ENCODE results near the gene GALNT10. TPM values are rescaled to one million over a fixed set of nuclear protein-coding genes. Genes with fewer than 3 reads are reported as not detected.
A peak's percentile ranks its signal among the peaks of the same experiment; 100 is the strongest.

Gene GALNT10
- total RNA-seq, 1 donor from 2014 or later: 57.6 TPM

- no peak for DNase-seq
- ATAC-seq: no peak
- Histone ChIP-seq H3K27me3 (ENCODE audit: low read depth) (no peaks in the 10 kb centered on the region), H3K9me3 (no peaks in the 10 kb centered on the region), H3K4me1 (peaks cover 32% of the 10 kb centered on the region), H3K27ac (no peak overlapping the region), H3K36me3 (peaks cover 12% of the 10 kb centered on the region), H3K4me3 (no peak overlapping the region)
- intact Hi-C loops (cut with DNase I): no loop called here
- no peak for TF ChIP-seq CTCF (IDR thresholded peaks at IDR 0.05)
These were observed 102.7 kb downstream of the GALNT10 start for GRCh38 chr5:154293219-154293618.

DNA sequence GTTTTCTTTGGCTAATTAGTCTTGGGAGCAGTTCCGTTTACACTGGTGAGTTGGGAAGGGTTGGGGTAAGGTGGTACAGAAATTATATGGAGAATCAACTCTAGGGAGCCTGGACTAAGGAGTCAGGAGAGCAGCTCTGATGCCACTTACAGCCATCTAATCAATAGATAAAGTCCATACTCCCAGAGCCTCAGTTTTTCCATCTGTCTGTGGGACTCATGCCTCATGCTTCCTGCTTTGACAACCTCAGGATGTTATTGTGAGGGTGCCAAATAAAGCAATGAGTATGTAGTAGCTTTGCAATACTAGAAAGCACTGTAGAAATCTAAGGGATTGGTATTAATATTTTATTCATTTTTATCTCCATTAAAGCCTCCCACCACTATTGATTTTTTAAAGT is 105.0 kb downstream of the GALNT10 start:
- no peaks in the 10 kb centered on the region for H3K27me3 ChIP-seq (ENCODE audit: low read depth)
- no peak for TF ChIP-seq CTCF (IDR thresholded peaks at IDR 0.05)
- DNase-seq: no peak
- H3K36me3 ChIP-seq: peaks cover 30% of the 10 kb centered on the region
- H3K9me3 ChIP-seq: no peaks in the 10 kb centered on the region
- ATAC-seq: no peak
- no peak overlapping the region for H3K4me3 ChIP-seq
- intact Hi-C loops (cut with DNase I): no loop called here
- H3K4me1 ChIP-seq: peaks cover 14% of the 10 kb centered on the region
- no peak overlapping the region for H3K27ac ChIP-seq

GRCh38 chr5:154296525-154297159 is 106.1 kb downstream of the GALNT10 start:
- Histone ChIP-seq H3K9me3 (no peaks in the 10 kb centered on the region), H3K4me1 (peaks cover 13% of the 10 kb centered on the region), H3K27me3 (ENCODE audit: low read depth) (no peaks in the 10 kb centered on the region), H3K27ac (no peak overlapping the region), H3K36me3 (peaks cover 30% of the 10 kb centered on the region), H3K4me3 (no peak overlapping the region)
- intact Hi-C loops (cut with DNase I): no loop called here
- no peak for TF ChIP-seq CTCF (IDR thresholded peaks at IDR 0.05)
- DNase-seq (no peak), ATAC-seq (peak; percentile 73 to 87)

DNA sequence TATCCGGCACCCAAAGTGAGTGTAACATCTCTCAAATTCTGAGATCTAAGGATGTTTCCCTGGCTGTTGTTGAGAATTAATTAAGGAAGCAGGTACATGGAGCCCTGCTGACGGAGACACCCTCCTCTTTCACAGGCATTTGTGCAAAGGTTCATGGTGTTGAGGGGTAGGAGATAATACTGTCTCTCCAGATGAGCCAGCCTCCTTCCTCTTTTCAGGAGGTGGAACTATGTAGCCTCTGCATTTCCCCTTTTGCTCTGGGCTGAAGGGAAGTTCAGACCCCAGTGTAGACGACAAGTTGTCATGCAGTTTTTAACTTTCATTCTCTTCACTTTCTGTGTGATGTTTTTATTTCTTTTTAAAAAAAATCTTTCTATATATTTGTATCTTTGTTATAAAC is 107.5 kb downstream of the GALNT10 start:
- intact Hi-C loops (cut with DNase I): no loop called here
- Histone ChIP-seq H3K36me3 (peaks cover 30% of the 10 kb centered on the region), H3K27me3 (ENCODE audit: low read depth) (no peaks in the 10 kb centered on the region), H3K4me3 (no peak overlapping the region), H3K27ac (no peak overlapping the region), H3K9me3 (no peaks in the 10 kb centered on the region), H3K4me1 (peaks cover 15% of the 10 kb centered on the region)
- no peak for TF ChIP-seq CTCF (IDR thresholded peaks at IDR 0.05)
- ATAC-seq: peak; percentile 69 to 78
- no peak for DNase-seq

GRCh38 chr5:154300207-154300883 is 109.8 kb downstream of the GALNT10 start:
- H3K9me3 ChIP-seq: no peaks in the 10 kb centered on the region
- no peak for DNase-seq
- peaks cover 30% of the 10 kb centered on the region for H3K36me3 ChIP-seq
- peaks cover 15% of the 10 kb centered on the region for H3K4me1 ChIP-seq
- no peak for ATAC-seq
- no peak overlapping the region for H3K27ac ChIP-seq
- H3K27me3 ChIP-seq (ENCODE audit: low read depth): no peaks in the 10 kb centered on the region
- intact Hi-C loops (cut with DNase I): no loop called here
- H3K4me3 ChIP-seq: no peak overlapping the region
- no peak for TF ChIP-seq CTCF (IDR thresholded peaks at IDR 0.05)

All from lower lobe of right lung (tissue), 2 donors.